Measurements from ENCODE around the gene DDR1.
"Not testable (repeated sequence)": the region's sequence is repeated elsewhere in the genome, so short reads cannot be mapped to it uniquely, and the experiment has no call there.

- TF ChIP-seq CTCF (optimal IDR thresholded peaks at IDR 0.05 in 1 of 3, IDR thresholded peaks at IDR 0.05 in 1 of 3, conservative IDR thresholded peaks at IDR 0.05 in 1 of 3; ENCODE audit: extremely low read depth in 1 of 3, insufficient read depth in 2 of 3, low read length in 3 of 3); EZH2 (IDR thresholded peaks at IDR 0.05; ENCODE audit: low read length): not testable (repeated sequence)
Measured at GRCh38 chr6:30907290-30907757, 23.0 kb downstream of the DDR1 start.
